MM.1S (cell line): ENCODE results near the gene ASIC1.

Experiments
- DNase-seq: peaks from one replicate; pipeline ENCODE4 v3.0.0-alpha.2; 2015
- H2AFZ ChIP-seq: fragments of 300-600 bp; sonication (generic); 2 replicates; pipeline ENCODE4 v1.6.0; 2016; ENCODE audit warnings: antibody characterized with exemption, low read length
- H3F3A ChIP-seq: fragments of 300-600 bp; sonication (generic); 2 replicates; pipeline ENCODE4 v1.6.1; 2016; ENCODE audit warnings: mild to moderate bottlenecking, antibody characterized with exemption, low read length, moderate library complexity, mixed read lengths; ENCODE audit not compliant: insufficient read depth
- H3K27ac ChIP-seq: fragments of 300-600 bp; sonication (generic); 2 replicates; pipeline ENCODE4 v1.5.1; 2016; ENCODE audit warnings: mild to moderate bottlenecking, low read length
- H3K27me3 ChIP-seq: fragments of 300-600 bp; sonication (generic); replicated peaks from 2 replicates; pipeline ENCODE4 v1.6.0; 2016; ENCODE audit warnings: low read length; ENCODE audit not compliant: insufficient read depth
- H3K36me3 ChIP-seq: fragments of 300-600 bp; sonication (generic); replicated peaks from 2 replicates; pipeline ENCODE4 v1.6.1; 2016; ENCODE audit warnings: mild to moderate bottlenecking, low read length, mixed read lengths; ENCODE audit not compliant: insufficient read depth
- H3K4me1 ChIP-seq: fragments of 300-600 bp; sonication (generic); 2 replicates; pipeline ENCODE4 v1.6.1; 2016; ENCODE audit warnings: low read length, mixed read lengths
- H3K4me2 ChIP-seq: fragments of 300-600 bp; sonication (generic); 2 replicates; pipeline ENCODE4 v1.6.0; 2016; ENCODE audit warnings: low read depth, low read length
- H3K4me3 ChIP-seq: fragments of 300-600 bp; sonication (generic); 2 replicates; pipeline ENCODE4 v1.5.1; 2016; ENCODE audit warnings: low read length, mixed read lengths
- H3K79me2 ChIP-seq: fragments of 300-600 bp; sonication (generic); 2 replicates; pipeline ENCODE4 v1.6.1; 2016; ENCODE audit warnings: mixed run types, low read length, mixed read lengths
- H3K9ac ChIP-seq: fragments of 300-600 bp; sonication (generic); 2 replicates; pipeline ENCODE4 v1.6.1; 2016; ENCODE audit warnings: low read length, mixed read lengths
- H3K9me2 ChIP-seq: fragments of 300-600 bp; sonication (generic); replicated peaks from 2 replicates; pipeline ENCODE4 v1.6.1; 2016; ENCODE audit warnings: mild to moderate bottlenecking, low read length, mixed read lengths; ENCODE audit not compliant: insufficient read depth
- H3K9me3 ChIP-seq: fragments of 300-600 bp; sonication (generic); replicated peaks from 2 replicates; pipeline ENCODE4 v1.6.1; 2016; ENCODE audit warnings: mild to moderate bottlenecking, low read length, mixed read lengths; ENCODE audit not compliant: insufficient read depth
- H4K20me1 ChIP-seq: fragments of 300-600 bp; sonication (generic); 2 replicates; pipeline ENCODE4 v1.6.1; 2016; ENCODE audit warnings: mild to moderate bottlenecking, low read length, moderate library complexity, mixed read lengths; ENCODE audit not compliant: insufficient read depth
- EZH2 ChIP-seq: fragments of 300-600 bp; sonication (generic); optimal IDR thresholded peaks from 2 replicates; pipeline ENCODE3; 2017; ENCODE audit warnings: low read depth, mild to moderate bottlenecking, antibody characterized with exemption, low read length, mixed read lengths
- EZH2phosphoT487 ChIP-seq: fragments of 300-600 bp; sonication (generic); IDR thresholded peaks from 2 replicates; pipeline ENCODE4 v1.6.1; 2018; ENCODE audit warnings: antibody characterized with exemption, low read length
- TF ChIP-seq, protein P1 (sequence below): fragments of 300-600 bp; sonication (generic); IDR thresholded peaks from 2 replicates; pipeline ENCODE4 v1.5.1; 2016; ENCODE audit warnings: antibody characterized with exemption, low read length, mixed read lengths

Gene ASIC1

GRCh38 chr12:50073712-50074111 lies 16.3 kb downstream of the ASIC1 start:
- Histone ChIP-seq H3K27ac (no peak overlapping the region), H3K9ac (no peak overlapping the region), H4K20me1 (no peaks in the 10 kb centered on the region), H2AFZ (no peak overlapping the region), H3K4me2 (no peak overlapping the region), H3K27me3 (no peaks in the 10 kb centered on the region), H3K9me3 (no peaks in the 10 kb centered on the region), H3K4me3 (no peak overlapping the region), H3K79me2 (no peaks in the 10 kb centered on the region), H3K9me2 (no peaks in the 10 kb centered on the region), H3K36me3 (no peaks in the 10 kb centered on the region), H3F3A (no peaks in the 10 kb centered on the region), H3K4me1 (no peaks in the 10 kb centered on the region)
- TF ChIP-seq EZH2 (no peak), EZH2phosphoT487 (no peak)
- TF ChIP-seq, protein P1, sequence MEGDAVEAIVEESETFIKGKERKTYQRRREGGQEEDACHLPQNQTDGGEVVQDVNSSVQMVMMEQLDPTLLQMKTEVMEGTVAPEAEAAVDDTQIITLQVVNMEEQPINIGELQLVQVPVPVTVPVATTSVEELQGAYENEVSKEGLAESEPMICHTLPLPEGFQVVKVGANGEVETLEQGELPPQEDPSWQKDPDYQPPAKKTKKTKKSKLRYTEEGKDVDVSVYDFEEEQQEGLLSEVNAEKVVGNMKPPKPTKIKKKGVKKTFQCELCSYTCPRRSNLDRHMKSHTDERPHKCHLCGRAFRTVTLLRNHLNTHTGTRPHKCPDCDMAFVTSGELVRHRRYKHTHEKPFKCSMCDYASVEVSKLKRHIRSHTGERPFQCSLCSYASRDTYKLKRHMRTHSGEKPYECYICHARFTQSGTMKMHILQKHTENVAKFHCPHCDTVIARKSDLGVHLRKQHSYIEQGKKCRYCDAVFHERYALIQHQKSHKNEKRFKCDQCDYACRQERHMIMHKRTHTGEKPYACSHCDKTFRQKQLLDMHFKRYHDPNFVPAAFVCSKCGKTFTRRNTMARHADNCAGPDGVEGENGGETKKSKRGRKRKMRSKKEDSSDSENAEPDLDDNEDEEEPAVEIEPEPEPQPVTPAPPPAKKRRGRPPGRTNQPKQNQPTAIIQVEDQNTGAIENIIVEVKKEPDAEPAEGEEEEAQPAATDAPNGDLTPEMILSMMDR, result no peak
- DNase-seq, result no peak

- H3K79me2 ChIP-seq, result no peaks in the 10 kb centered on the region
- no peaks in the 10 kb centered on the region for H3F3A ChIP-seq
- H2AFZ ChIP-seq, result no peak overlapping the region
- H3K27ac ChIP-seq, result no peak overlapping the region
- DNase-seq, result peak; percentile 78
- H3K27me3 ChIP-seq, result no peaks in the 10 kb centered on the region
- no peak for TF ChIP-seq EZH2
- TF ChIP-seq, protein P1, result peak; percentile 90
- no peaks in the 10 kb centered on the region for H3K9me3 ChIP-seq
- H4K20me1 ChIP-seq, result no peaks in the 10 kb centered on the region
- H3K4me1 ChIP-seq, result no peaks in the 10 kb centered on the region
- H3K36me3 ChIP-seq, result no peaks in the 10 kb centered on the region
- H3K9me2 ChIP-seq, result no peaks in the 10 kb centered on the region
- no peak overlapping the region for H3K9ac ChIP-seq
- H3K4me3 ChIP-seq, result no peak overlapping the region
- H3K4me2 ChIP-seq, result peak overlapping the region; percentile 32; the same call in 1 of the 2 replicates
Measured at GRCh38 chr12:50074936-50075807, 17.8 kb downstream of the ASIC1 start.

DNA sequence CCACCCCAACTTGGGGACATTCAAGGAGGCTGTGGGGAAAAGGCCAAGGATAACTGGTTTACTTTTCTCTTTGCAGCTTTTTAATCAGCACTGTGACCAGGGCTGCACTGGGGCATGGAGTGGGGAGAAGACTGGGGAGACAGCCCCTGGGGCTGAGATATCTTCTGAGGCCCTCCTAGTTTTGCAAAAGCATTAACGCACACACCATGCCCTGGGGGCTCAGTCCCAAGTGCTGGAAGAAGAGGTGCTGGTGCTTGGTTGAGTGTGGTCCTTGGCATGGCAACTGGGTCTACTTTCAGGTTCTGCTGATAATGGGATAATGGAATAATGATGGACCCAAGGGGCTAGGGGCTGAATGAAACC lies 18.4 kb downstream of the ASIC1 start:
- DNase-seq, result no peak
- Histone ChIP-seq H3K79me2 (no peaks in the 10 kb centered on the region), H3K27ac (no peak overlapping the region), H3K4me2 (no peak overlapping the region), H3K4me1 (no peaks in the 10 kb centered on the region), H4K20me1 (no peaks in the 10 kb centered on the region), H3K9me2 (no peaks in the 10 kb centered on the region), H2AFZ (no peak overlapping the region), H3K36me3 (no peaks in the 10 kb centered on the region), H3K27me3 (no peaks in the 10 kb centered on the region), H3F3A (no peaks in the 10 kb centered on the region), H3K9ac (no peak overlapping the region), H3K9me3 (no peaks in the 10 kb centered on the region), H3K4me3 (no peak overlapping the region)
- TF ChIP-seq EZH2phosphoT487 (no peak), EZH2 (no peak)
- TF ChIP-seq, protein P1, result no peak
